Pons (tissue), 1 donor: ENCODE measurements around the gene NRDE2.

Source experiments
- DNase-seq: peaks from one replicate; pipeline ENCODE4 v3.0.0-alpha.2; 2016; ENCODE audit warnings: low spot score

Gene NRDE2

DNA sequence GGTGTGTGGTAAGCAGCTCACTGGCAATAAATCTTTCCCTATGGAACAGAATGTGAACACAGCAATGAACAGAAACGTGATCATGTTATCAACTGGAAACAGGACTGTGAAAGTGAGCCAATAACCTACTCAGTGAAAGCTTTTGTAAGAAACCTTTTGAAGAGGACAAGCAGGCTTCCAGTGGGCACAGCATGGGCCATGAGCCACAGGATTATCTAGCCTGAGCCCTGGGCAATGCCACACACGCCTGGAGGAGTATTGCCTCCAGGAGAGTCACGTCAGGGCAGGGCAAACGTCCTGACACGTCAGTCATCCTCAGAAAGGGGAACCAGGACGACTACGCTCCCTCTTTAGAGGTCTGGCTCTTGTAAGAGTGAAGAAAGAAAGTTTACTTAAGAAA is 32.3 kb downstream of the NRDE2 start:
- DNase-seq, result no peak

- DNase-seq, result no peak
These were observed 33.7 kb downstream of the NRDE2 start for GRCh38 chr14:90297876-90298629.

GRCh38 chr14:90296641-90297040 is 35.1 kb downstream of the NRDE2 start:
- DNase-seq, result no peak

DNA sequence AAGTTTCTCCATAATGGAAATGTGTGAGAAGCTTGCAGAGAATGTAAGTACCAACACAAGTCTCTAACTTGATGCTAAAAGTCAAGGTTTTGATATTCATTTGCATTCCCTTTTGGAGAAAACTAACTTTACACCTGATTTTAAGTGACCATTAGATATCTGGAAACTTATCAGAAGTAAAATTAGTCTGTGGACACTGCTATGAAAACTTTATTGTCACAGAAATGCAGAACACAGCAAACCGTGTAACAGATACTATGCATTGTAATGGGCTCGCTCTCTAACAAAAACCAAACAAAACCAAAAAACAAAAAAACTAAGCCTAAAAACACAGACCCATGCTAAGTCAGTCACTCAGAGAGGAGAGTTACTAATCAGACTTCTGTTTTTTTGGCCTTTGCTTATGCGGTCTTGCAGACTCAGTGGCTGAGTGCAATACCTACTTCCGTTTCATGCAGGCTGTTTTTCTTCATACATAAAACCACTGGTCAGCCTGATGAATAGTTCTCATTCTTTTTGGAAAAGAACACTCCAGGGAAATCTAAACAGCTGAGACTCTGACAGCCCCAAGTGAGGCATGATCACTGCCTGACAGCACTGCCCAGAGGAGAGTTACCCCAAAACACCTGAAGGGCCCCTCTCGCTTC is 35.7 kb downstream of the NRDE2 start:
- DNase-seq, result peak; percentile 70

- DNase-seq, result no peak
These were observed 36.9 kb downstream of the NRDE2 start for GRCh38 chr14:90294872-90295271.

- DNase-seq, result no peak
These were observed 37.7 kb downstream of the NRDE2 start for GRCh38 chr14:90293766-90294730.

DNA sequence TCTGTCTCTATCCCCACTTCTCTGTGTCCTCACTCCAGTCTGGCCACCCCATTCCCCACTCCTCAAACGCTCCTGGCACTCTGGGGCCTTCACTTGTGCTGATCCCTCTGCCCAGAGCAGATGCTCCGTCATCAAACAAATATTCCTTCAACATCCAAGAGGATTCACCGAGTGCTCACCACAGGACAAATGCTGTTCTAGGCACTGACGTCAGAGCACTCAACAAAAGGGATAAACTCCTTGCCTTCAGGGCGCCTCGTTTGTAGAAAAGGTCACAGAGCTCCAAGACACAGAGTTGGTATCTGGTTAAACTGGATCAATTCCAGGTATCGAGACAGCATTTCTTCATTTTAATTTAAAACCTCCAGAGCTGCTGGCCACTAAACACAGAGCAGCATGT is 40.0 kb downstream of the NRDE2 start:
- DNase-seq, result no peak

GRCh38 chr14:90290337-90291011 is 41.3 kb downstream of the NRDE2 start:
- DNase-seq, result no peak

DNA sequence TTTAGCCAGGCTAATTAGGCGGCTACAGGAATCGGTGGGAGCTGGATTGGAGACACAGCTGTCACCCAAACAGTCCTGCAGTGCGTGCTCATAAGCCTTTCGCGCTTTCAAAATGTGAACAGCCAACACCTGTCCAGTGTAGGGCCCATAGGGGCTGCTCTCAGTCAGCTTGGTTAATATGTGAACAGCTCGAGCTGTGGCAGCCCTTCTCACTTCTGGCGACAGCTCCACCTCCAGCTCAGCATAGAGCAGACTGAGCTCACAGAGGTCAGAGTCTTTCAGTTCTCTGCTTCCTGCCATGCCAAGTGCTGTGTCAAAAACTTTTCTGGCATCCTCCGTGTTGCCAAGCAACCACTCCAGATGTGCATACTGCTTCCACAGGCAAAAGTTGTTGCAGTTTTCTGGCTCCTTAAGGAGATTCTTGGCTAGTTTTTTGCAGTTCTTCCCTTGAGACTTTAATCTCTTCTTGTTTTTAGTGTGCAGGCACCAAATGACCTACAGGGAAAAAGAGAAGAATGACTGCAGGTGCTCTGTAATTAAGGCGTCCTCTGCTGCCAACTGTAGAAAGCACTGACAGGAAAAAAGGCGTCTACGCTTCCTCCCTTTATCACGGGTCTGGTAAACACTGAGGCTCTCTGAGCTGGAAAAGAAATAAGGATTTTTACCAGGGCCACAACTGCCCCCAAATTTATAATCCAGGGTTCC is 42.9 kb downstream of the NRDE2 start:
- DNase-seq, result peak; percentile 52

- DNase-seq, result no peak
These were observed 44.0 kb downstream of the NRDE2 start for GRCh38 chr14:90287791-90288190.

- no peak for DNase-seq
These were observed 50.0 kb downstream of the NRDE2 start for GRCh38 chr14:90281756-90282155.

- DNase-seq, result no peak
These were observed 50.5 kb downstream of the NRDE2 start for GRCh38 chr14:90281261-90281660.

- no peak for DNase-seq
These were observed 51.6 kb downstream of the NRDE2 start for GRCh38 chr14:90280096-90280495.

GRCh38 chr14:90278199-90279175 is 53.3 kb downstream of the NRDE2 start:
- DNase-seq, result no peak

DNA sequence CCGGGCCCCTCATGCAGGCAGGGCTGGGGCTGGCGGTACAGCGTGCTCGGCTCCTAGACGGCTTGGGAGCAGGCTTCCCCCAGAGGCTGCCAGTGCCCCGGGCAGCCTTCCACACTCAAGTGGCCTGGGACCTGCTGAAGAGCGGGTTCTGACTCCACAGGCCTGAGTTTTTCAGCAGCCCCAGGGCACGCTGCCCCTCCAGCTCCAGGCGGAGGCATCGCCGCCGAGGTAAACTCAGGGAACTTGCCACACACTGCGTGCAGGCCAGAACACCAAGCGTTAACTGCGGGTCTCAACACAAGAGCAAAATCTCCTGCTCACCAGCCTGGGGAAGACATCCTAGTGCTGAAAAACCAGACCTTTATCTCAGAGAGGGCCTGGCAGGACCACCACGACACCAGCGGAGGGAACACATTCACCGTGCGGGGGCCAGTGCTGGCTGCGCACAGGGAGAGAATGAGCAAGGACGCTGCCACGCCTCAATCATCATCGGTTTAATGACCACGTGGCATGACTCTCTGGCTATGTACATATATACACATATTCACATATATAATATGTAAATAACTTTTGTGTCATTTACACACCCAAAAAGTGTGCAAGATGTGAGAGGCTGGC is 54.1 kb downstream of the NRDE2 start:
- DNase-seq, result no peak

DNA sequence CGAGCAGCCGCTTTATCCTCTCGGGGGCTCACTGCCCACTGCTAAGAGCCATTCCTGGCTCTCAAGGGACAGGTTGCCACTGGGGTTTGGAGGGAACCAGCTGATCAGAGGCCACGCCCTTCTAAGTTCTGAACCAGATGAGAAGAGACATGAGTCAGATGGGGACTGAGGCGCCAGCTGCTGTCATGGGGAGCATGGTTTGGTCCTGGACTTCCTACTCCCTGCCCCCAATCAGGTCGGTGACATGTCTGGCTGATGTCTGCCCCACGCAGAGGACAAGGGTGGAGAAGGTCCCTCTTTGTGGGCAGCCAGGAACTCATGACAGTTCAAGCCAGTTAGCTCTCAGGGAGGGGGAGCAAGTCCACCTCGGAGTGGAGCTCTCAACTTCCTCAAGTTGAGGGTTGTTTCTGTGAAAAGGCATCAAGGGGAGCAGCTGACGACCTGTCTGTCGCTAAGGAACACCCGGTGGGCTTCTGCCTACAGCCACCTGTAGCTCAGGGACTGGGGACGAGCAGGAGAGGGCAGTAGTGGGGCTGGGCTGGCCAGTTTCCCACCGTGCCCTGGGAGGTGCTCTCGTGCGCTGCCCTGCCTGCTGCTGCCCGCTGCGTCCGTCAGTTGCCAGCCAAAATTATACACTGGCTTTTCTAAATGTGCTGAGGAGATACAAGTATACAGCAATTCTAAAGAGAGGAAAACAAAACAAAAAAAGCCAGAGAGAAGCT is 54.9 kb downstream of the NRDE2 start:
- DNase-seq, result no peak

GRCh38 chr14:90275820-90276219 is 55.9 kb downstream of the NRDE2 start:
- DNase-seq, result no peak

DNA sequence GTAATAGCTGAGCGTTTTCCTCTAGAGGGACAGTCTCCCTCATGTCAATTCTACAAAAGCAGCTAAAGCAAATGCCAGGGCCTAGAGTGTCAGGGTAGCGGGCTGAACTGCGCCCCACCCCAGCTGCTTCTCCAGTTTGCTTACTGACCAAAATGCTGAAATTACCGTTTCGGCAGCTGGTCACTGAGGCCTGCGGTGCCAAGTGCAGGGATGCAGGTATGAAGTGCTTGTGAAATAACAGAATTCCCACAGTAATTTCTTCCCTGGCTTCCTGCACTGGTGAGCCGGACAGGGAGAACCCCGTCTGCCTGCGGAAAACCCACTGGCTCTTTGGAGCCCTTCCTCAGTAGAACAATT is 56.3 kb downstream of the NRDE2 start:
- DNase-seq, result no peak

DNA sequence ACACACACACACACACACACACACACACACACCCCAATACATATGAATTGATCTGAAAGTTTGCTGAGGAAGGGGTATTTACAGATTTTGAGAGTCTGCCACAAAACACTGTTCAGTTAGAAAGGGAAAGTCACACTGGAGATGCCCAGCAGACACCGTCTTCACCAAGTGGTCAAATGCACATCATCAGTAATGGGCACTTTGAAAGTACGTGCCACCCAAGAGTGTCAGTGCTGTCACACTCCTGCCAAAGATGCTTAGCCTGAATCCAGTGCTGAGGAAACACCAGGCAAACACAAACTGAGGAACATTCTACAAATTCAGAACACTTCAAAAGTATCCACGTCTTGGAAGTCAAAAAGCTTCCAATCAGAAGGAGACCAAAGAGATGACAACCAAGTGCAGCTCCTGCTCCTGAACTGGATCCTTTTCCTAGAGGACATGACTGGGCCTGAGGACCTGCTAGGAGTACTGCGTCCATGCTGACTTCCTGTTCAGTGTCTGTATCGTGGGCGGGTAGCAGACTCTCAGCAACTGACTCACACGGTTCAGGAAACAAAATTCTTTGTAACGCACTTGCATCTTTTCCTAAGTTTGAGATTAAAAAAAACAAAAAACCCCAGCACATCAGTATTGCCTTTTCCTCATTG is 56.8 kb downstream of the NRDE2 start:
- no peak for DNase-seq
